Tibial artery (tissue), 4 donors: ENCODE data around the gene CBR4.

Experiments used
- DNase-seq, 2 donors: peaks; one replicate each; pipeline ENCODE4 v3.0.0-alpha.2; 2019
- H3K27ac ChIP-seq, 2 donors: fragments of 200-600 bp; sonication (generic) in 1 of 2; 1 replicate in 1 of 2; 2 replicates in 1 of 2; pipeline ENCODE4 v1.5.1; 2018 to 2019; ENCODE audit warnings: mild to moderate bottlenecking in 1 of 2
- H3K27me3 ChIP-seq, 2 donors: fragments of 200-600 bp; sonication (generic) in 1 of 2; one replicate each; pipeline versions ENCODE4 v1.5.1 to v1.6.0; 2016 to 2019
- H3K36me3 ChIP-seq, 3 donors: fragments of 200-600 bp; sonication (generic) in 2 of 3; one replicate each; pipeline ENCODE4 v1.5.1; 2016 to 2019; ENCODE audit warnings: mild to moderate bottlenecking in 2 of 3
- H3K4me1 ChIP-seq, 4 donors: fragments of 200-600 bp; sonication (generic) in 2 of 4; 1 replicate in 3 of 4; 2 replicates in 1 of 4; pipeline ENCODE4 v1.5.1; 2016 to 2019
- H3K4me3 ChIP-seq, 2 donors: fragments of 200-600 bp; sonication (generic) in 1 of 2; 1 replicate in 1 of 2; 2 replicates in 1 of 2; pipeline ENCODE4 v1.5.1; 2018 to 2019; ENCODE audit warnings: mild to moderate bottlenecking in 2 of 2
- H3K9me3 ChIP-seq, 3 donors: fragments of 200-600 bp; sonication (generic) in 1 of 3; one replicate each; pipeline ENCODE4 v1.5.1; 2016 to 2019
- intact Hi-C: fragments of 100-400 bp; cut with DNase I; formaldehyde crosslinking; loops from one replicate; pipeline ENCODE4 v1.15.0; 2023; ENCODE audit warnings: low total_unique reads
- TF ChIP-seq, protein P1 (sequence below), 2 experiments: fragments of 200-600 bp in 1 of 2; fragments of 450-650 bp in 1 of 2; IDR thresholded peaks; one replicate each; pipeline ENCODE4 v1.5.1; 2017 to 2019; ENCODE audit warnings: antibody characterized with exemption in 2 of 2, mild to moderate bottlenecking in 1 of 2, moderate library complexity in 1 of 2

Gene CBR4

DNA sequence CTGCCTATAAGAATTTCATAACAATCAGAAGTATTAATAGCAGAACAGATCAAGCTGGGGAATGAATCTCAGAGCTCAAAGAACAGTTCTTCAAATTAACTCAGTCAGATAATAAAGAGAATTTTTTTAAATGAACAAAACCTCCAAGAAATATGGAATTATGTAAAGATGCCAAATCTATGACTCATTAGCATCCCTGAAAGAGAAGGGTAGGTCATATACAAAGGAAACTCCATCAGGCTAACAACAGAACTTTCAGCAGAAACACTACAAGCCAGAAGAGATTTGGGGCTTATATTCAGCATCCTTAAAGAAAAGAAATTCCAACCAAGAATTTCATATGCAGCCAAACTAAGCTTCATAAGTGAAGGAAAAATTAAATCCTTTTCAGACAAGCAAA is 28.6 kb downstream of the CBR4 start:
- Histone ChIP-seq H3K27ac (no peak overlapping the region), H3K4me3 (no peak overlapping the region), H3K36me3 (peaks cover 40 to 69% (median 51%) of the 10 kb centered on the region in 3 donors), H3K4me1 (no peaks in the 10 kb centered on the region), H3K9me3 (peaks cover 0 to 27% (median 0%) of the 10 kb centered on the region in 3 donors), H3K27me3 (no peaks in the 10 kb centered on the region)
- intact Hi-C loops = no loop called here
- TF ChIP-seq, protein P1, sequence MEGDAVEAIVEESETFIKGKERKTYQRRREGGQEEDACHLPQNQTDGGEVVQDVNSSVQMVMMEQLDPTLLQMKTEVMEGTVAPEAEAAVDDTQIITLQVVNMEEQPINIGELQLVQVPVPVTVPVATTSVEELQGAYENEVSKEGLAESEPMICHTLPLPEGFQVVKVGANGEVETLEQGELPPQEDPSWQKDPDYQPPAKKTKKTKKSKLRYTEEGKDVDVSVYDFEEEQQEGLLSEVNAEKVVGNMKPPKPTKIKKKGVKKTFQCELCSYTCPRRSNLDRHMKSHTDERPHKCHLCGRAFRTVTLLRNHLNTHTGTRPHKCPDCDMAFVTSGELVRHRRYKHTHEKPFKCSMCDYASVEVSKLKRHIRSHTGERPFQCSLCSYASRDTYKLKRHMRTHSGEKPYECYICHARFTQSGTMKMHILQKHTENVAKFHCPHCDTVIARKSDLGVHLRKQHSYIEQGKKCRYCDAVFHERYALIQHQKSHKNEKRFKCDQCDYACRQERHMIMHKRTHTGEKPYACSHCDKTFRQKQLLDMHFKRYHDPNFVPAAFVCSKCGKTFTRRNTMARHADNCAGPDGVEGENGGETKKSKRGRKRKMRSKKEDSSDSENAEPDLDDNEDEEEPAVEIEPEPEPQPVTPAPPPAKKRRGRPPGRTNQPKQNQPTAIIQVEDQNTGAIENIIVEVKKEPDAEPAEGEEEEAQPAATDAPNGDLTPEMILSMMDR (IDR thresholded peaks at IDR 0.05) = no peak
- DNase-seq = no peak

DNA sequence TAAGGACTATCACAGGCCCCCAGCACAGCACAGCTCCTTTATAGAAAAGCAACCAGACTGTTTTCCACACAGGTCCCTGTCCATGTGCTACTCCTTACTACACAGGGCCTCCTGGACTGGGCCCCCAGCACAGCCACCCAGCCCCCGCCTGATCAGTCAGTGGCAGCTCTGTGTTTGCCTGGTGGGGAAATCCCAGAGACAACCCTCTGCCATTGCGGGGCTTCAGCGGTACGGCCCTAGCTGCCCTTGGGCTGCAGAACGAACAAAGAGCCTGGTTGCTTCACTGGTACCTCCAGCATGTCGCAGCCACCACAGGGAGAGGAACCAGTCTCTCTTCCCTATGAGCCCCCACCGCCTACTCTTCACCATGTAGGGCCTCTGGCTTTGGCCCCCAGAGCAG is 30.7 kb downstream of the CBR4 start:
- TF ChIP-seq, protein P1 (IDR thresholded peaks at IDR 0.05) = no peak
- no peaks in the 10 kb centered on the region for H3K27me3 ChIP-seq
- no peaks in the 10 kb centered on the region for H3K4me1 ChIP-seq
- H3K36me3 ChIP-seq = peaks cover 48 to 67% (median 50%) of the 10 kb centered on the region in 3 donors
- intact Hi-C loops = no loop called here
- H3K9me3 ChIP-seq = peaks cover 0 to 33% (median 0%) of the 10 kb centered on the region in 3 donors
- H3K4me3 ChIP-seq = no peak overlapping the region
- no peak overlapping the region for H3K27ac ChIP-seq
- no peak for DNase-seq

DNA sequence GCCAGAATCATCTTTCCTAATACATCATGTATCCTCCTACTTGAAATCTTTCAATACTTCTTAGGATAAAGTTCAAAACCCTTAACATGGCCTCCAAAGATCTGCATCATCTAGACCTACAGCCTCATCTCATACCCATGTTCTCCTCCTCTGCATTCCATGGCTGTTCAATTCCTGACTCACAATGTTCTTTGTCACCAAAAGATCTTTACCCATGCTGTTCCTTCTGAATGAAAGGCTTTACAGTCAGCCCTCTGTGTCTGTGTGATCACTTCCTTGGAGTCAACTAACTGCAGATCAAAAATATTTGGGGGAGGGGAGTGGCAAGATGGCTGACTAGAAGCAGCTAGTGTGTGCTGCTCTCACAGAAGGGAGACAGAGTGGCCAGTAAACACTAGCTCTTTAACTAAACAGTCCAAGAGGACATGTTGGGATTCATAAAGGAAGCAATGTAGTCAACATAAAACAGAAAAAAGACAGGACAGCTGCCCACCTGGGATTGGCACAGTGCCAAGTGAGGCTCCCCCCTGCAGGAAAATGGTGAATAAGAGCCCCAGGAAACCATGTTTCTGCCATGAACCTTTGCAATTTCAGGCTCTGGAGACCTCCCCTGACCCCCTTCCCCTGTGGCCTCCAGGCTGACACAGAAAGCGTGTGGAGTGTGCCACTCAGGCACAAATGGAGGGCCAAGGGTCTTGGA is 31.9 kb downstream of the CBR4 start:
- Histone ChIP-seq H3K27me3 (no peaks in the 10 kb centered on the region), H3K4me1 (no peaks in the 10 kb centered on the region), H3K27ac (no peak overlapping the region), H3K4me3 (no peak overlapping the region), H3K9me3 (peaks cover 0 to 38% (median 3%) of the 10 kb centered on the region in 3 donors), H3K36me3 (peaks cover 43 to 67% (median 48%) of the 10 kb centered on the region in 3 donors)
- TF ChIP-seq, protein P1 (IDR thresholded peaks at IDR 0.05) = no peak
- intact Hi-C loops = no loop called here
- DNase-seq = no peak

DNA sequence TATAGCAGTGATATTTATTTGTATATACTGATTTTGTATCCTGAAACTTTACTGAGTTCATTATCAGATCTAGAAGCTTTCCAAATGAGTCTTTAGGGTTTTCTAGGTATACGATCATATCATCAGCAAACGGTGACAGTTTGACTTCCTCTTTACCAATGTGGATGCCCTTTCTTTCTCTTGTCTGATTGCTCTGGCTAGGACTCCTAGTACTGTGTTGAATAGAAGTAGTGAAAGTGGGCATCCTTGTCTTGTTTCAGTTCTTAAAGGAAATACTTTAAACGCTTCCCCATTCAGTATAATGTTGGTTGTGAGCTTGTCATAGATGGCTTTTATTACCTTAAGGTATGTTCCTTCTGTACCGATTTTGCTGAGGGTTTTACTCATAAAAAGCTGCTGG is 37.5 kb downstream of the CBR4 start:
- H3K4me1 ChIP-seq = no peaks in the 10 kb centered on the region
- peaks cover 3 to 45% (median 12%) of the 10 kb centered on the region in 3 donors for H3K9me3 ChIP-seq
- intact Hi-C loops = no loop called here
- no peaks in the 10 kb centered on the region for H3K27me3 ChIP-seq
- peaks cover 28% of the 10 kb centered on the region in 3 donors for H3K36me3 ChIP-seq
- H3K4me3 ChIP-seq = no peak overlapping the region
- DNase-seq = no peak
- no peak overlapping the region for H3K27ac ChIP-seq
- TF ChIP-seq, protein P1 (IDR thresholded peaks at IDR 0.05) = no peak

DNA sequence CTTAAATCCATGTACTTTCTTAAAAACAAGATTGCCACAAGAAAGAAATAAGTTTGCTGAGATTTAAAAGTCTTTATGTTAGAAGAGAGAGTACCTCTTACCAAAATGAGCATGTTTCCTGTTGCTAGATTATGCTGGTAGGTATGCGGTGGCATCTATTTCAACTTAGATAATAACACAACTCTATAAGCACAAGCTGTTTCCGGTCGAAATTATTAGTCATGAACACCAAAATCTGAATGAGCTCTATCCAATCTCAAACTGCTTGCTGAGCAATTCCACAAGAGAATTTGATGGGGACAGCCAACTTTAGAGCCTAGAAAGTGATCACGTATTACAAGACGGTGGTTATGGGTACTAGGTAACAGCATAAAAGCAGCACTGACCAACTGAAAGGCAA is 49.3 kb downstream of the CBR4 start:
- H3K27me3 ChIP-seq = no peaks in the 10 kb centered on the region
- TF ChIP-seq, protein P1 (IDR thresholded peaks at IDR 0.05) = no peak
- H3K4me3 ChIP-seq = no peak overlapping the region
- H3K36me3 ChIP-seq = no peaks in the 10 kb centered on the region
- DNase-seq = no peak
- peaks cover 0 to 5% (median 0%) of the 10 kb centered on the region in 3 donors for H3K9me3 ChIP-seq
- H3K27ac ChIP-seq = no peak overlapping the region
- intact Hi-C loops = no loop called here
- H3K4me1 ChIP-seq = no peaks in the 10 kb centered on the region
